Astrocyte of the cerebellum (primary cell): ENCODE results near the gene LRRTM1.

ENCODE experiments used
- DNase-seq: peaks from one replicate; pipeline ENCODE4 v3.0.0-alpha.2; 2011; ENCODE audit warnings: low read depth
- H3K4me3 ChIP-seq: 2 replicates; pipeline ENCODE4 v1.5.1; 2011; ENCODE audit warnings: mild to moderate bottlenecking, low read depth, low read length, moderate library complexity
- in situ Hi-C: cut with HindIII; loops from 2 replicates; pipeline ENCODE4 v1.10.0; 2017; ENCODE audit warnings: low sequenced_read_pairs
- TF ChIP-seq, protein P1 (sequence below): IDR thresholded peaks from 2 replicates; pipeline ENCODE4 v1.5.1; 2012; ENCODE audit warnings: low read length, low read depth, moderate library complexity, mild to moderate bottlenecking; ENCODE audit errors: missing control alignments

LRRTM1 gene, protein sequence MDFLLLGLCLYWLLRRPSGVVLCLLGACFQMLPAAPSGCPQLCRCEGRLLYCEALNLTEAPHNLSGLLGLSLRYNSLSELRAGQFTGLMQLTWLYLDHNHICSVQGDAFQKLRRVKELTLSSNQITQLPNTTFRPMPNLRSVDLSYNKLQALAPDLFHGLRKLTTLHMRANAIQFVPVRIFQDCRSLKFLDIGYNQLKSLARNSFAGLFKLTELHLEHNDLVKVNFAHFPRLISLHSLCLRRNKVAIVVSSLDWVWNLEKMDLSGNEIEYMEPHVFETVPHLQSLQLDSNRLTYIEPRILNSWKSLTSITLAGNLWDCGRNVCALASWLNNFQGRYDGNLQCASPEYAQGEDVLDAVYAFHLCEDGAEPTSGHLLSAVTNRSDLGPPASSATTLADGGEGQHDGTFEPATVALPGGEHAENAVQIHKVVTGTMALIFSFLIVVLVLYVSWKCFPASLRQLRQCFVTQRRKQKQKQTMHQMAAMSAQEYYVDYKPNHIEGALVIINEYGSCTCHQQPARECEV

DNA sequence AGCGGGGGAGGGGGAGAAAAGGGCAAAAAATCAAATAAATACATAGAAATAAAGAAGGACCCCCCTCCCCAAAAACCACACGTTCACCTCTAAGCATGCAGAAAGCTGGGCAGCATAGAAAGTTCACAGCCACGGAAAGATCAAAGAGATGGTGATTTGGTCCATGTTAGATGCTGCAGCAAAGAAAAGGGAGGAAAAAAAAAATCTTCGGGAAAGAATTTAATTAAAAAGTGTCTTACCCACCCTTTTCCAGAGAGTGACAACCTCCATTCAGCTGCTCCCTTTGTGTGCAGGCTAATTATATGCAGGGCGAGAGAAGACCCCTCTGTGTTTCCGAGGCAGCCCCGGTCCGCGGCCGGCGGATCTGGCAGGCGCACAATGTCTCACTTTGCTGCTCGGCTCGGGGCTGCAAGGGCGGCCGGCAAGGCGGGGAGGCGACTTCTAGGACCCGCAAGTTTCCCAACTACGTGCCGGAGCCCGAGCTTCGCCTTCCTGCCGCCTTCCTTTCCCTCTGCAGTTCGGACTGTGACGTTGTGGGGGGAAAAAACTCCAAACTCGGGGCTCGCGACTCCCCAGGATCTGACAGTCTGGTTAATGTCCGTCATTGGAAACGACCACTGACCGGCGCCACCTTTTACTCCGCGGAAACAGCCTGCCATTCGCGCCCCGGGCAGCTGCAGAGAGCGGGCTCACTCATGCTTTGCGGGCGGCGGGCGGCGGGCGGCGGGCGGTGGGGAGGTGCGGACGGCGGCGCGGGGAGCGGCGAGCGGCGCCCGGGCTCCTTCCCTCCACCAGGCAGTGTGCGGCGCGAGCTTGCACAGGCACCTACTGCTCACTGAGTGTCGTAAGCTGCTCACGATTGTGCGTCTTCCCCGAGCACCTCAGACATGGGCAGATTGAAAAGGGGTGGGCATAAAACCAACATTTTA, at the start of gene LRRTM1:
LRRTM1 (minus strand) TSS at position 844 of the 929 bp plus-strand sequence. CDS start 933 bp downstream, outside the sequence.
- TF ChIP-seq, protein P1, sequence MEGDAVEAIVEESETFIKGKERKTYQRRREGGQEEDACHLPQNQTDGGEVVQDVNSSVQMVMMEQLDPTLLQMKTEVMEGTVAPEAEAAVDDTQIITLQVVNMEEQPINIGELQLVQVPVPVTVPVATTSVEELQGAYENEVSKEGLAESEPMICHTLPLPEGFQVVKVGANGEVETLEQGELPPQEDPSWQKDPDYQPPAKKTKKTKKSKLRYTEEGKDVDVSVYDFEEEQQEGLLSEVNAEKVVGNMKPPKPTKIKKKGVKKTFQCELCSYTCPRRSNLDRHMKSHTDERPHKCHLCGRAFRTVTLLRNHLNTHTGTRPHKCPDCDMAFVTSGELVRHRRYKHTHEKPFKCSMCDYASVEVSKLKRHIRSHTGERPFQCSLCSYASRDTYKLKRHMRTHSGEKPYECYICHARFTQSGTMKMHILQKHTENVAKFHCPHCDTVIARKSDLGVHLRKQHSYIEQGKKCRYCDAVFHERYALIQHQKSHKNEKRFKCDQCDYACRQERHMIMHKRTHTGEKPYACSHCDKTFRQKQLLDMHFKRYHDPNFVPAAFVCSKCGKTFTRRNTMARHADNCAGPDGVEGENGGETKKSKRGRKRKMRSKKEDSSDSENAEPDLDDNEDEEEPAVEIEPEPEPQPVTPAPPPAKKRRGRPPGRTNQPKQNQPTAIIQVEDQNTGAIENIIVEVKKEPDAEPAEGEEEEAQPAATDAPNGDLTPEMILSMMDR, result no peak
- in situ Hi-C loops, result no loop called here
- DNase-seq, result no peak
- H3K4me3 ChIP-seq, result peak within 1 kb of the TSS; percentile 37

DNA sequence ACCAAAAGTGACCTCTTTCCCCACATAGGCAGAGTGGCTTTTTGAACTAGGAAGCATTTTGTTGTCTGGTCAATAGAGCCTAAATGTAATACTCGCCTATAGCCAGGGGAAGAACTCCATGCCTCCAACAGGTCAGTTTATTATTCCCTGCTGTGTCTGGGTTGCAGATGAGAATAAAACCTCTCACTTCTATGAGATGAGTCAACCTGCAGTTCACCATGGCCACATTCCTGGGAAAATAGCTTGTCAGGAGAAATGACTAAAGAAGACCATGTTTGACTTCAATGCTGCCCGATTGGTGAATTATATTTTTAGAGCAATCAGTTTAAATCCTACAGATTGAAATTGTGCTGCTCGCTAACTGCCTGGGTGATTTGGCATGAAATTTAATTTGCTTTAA, 46.7 kb upstream of the LRRTM1 start:
- no peak overlapping the region for H3K4me3 ChIP-seq
- in situ Hi-C loops, result no loop called here
- DNase-seq, result no peak
- TF ChIP-seq, protein P1, result no peak

DNA sequence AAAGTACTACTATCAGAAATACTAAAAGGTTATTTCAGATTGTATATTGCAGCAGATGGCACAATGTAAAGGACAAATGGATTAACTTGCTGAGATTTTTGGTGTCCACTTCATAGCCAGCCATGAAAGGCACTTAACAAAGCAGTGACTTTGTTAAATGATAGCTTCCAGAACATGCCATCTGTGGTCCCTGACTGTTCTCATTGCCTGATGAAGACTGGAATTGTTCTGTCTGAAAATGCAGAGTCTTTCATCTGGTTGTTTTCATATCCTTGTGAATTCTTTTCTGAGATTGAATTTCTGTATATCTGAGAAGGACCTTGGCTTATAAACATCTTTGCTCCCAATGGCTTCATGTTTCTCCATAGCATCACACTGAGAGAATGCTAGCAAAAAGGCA, 44.4 kb upstream of the LRRTM1 start:
- in situ Hi-C loops, result no loop called here
- TF ChIP-seq, protein P1, result no peak
- no peak for DNase-seq

DNA sequence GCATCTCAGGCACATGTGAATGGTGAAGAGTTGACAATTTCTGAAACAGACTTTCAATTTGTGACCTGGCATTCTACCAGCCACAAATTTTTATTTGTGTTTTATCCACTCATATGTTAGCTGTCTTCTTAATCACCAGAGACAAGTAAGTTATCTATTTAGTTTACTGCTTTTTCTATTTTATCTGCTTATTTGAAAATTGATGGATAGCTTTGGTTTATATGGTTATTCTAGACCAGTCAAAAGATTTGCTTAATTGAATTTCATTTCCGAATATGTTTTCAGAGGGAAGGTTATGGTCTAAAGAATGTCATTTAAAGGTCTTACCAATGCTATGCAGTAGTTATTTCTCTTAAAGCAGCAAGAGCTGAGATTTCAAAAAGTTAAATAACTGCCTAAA, 43.5 kb upstream of the LRRTM1 start:
- no peak overlapping the region for H3K4me3 ChIP-seq
- DNase-seq, result no peak
- TF ChIP-seq, protein P1, result no peak
- in situ Hi-C loops, result no loop called here

More for the DNA sequence above, 44.4 kb upstream of the LRRTM1 start:
- H3K4me3 ChIP-seq, result no peak overlapping the region

DNA sequence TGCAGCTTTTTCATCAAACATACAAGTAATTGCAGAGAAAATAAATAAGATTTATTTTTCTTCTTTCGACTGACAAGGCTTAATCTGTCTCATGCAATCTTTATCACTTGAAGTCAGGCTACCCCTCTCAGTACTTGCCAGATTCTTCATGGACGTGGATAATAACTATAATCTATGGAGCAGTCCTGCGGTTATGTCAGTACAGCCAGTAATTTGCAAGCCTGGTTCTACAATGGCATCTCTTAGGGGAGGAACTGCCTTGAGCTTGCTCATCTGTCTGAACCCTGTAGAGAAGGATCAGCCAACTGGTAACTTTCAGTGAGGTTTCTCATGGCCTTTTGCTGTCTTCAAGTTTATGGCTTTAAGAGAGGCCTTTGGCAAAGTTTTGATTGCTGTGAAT, 35.5 kb upstream of the LRRTM1 start:
- in situ Hi-C loops, result no loop called here
- DNase-seq, result no peak
- TF ChIP-seq, protein P1, result no peak
- H3K4me3 ChIP-seq, result no peak overlapping the region

DNA sequence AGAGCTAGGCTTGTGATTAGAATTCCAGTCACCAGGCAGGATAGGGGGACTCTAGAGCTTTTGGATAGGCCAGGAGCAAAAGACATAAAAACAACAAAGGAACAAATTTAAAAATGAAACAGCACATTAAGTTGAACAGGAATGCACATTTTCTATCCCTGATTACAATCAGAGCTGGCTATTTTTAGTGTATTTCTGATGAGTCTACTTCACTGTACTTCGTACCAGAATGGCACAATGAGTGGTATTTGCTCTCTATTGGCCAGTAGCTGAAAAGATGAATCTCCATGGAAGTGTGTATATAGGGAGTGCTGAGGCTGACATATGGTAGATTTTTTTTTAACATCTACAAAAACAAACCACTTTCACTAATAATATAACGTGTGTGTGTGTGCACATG, 34.2 kb upstream of the LRRTM1 start:
- no peak for DNase-seq
- no peak overlapping the region for H3K4me3 ChIP-seq
- in situ Hi-C loops, result no loop called here
- TF ChIP-seq, protein P1, result no peak
